Caco-2 (cell line): ENCODE measurements around the gene NT5C. TPM values are rescaled to one million over a fixed set of nuclear protein-coding genes. Genes with fewer than 3 reads are reported as not detected.

Source experiments
- Bru-seq: library from RNA; stranded (reverse); fragments of 400-500 nt; gene quantifications from one replicate; lab custom pipeline; 2021; lab: Mats Ljungman, UMichigan
- BruChase-seq, 2 experiments: library from RNA; stranded (reverse); fragments of 400-500 nt; gene quantifications; one replicate each; lab custom pipeline; 2021; lab: Mats Ljungman, UMichigan
- BruUV-seq: library from RNA; stranded (reverse); fragments of 400-500 nt; replicated peaks from 2 replicates; lab custom pipeline; 2021; lab: Mats Ljungman, UMichigan
- CTCF ChIA-PET: fragments of 300-600 bp; sonication (Branson Sonifier 250); formaldehyde crosslinking; loops from one replicate; lab custom pipeline; 2022; ENCODE audit warnings: antibody characterized with exemption; lab: Charles Lee
- POLR2A ChIA-PET: fragments of 300-600 bp; sonication (Branson Sonifier 250); formaldehyde crosslinking; loops from one replicate; lab custom pipeline; 2022; ENCODE audit warnings: antibody characterized with exemption; lab: Charles Lee
- DNase-seq, 2 experiments: peaks; one replicate each; pipeline versions ENCODE4 v3.0.0 to v3.0.0-alpha.2; 2020 to 2022
- H3K27me3 ChIP-seq: replicated peaks from 2 replicates; pipeline ENCODE4 v1.6.0; 2011; ENCODE audit warnings: low read length; ENCODE audit not compliant: control insufficient read depth, insufficient read depth
- H3K36me3 ChIP-seq: 2 replicates; pipeline ENCODE4 v1.5.1; 2011; ENCODE audit warnings: low read length; ENCODE audit not compliant: control insufficient read depth, insufficient read depth
- H3K4me1 ChIP-seq: fragments of 250-450 bp; sonication (Bioruptor Pico); 2 replicates; pipeline ENCODE4 v1.5.1; 2020; ENCODE audit warnings: mild to moderate bottlenecking
- H3K4me3 ChIP-seq: 2 replicates; pipeline ENCODE4 v1.5.1; 2011; ENCODE audit warnings: low read depth, mild to moderate bottlenecking, control low read depth, low read length
- H3K9me3 ChIP-seq: fragments of 250-450 bp; sonication (Bioruptor Pico); 2 replicates; pipeline ENCODE4 v1.5.1; 2020; ENCODE audit warnings: mild to moderate bottlenecking, moderate library complexity
- H3K27ac Mint-ChIP-seq: one replicate; pipeline ENCODE4 v1.8.0; 2022; ENCODE audit warnings: mixed read lengths; ENCODE audit not compliant: unreplicated experiment
- H3K27me3 Mint-ChIP-seq: one replicate; pipeline ENCODE4 v1.8.0; 2022; ENCODE audit warnings: mixed read lengths; ENCODE audit not compliant: insufficient read depth, unreplicated experiment
- H3K36me3 Mint-ChIP-seq: one replicate; pipeline ENCODE4 v1.8.0; 2022; ENCODE audit warnings: mild to moderate bottlenecking, mixed read lengths; ENCODE audit not compliant: insufficient read depth, unreplicated experiment
- H3K4me1 Mint-ChIP-seq: one replicate; pipeline ENCODE4 v1.8.0; 2022; ENCODE audit warnings: low read depth, mixed read lengths; ENCODE audit not compliant: unreplicated experiment
- H3K4me3 Mint-ChIP-seq: one replicate; pipeline ENCODE4 v1.8.0; 2022; ENCODE audit warnings: mild to moderate bottlenecking, moderate library complexity, mixed read lengths; ENCODE audit not compliant: unreplicated experiment
- H3K9me3 Mint-ChIP-seq: one replicate; pipeline ENCODE4 v1.8.0; 2022; ENCODE audit warnings: mixed read lengths; ENCODE audit not compliant: unreplicated experiment
- intact Hi-C: fragments of 100-400 bp; cut with micrococcal nuclease; formaldehyde crosslinking; loops from one replicate; pipeline ENCODE4 v1.10.0; 2022; ENCODE audit not compliant: unreplicated experiment
- long read RNA-seq: library from polyadenylated mRNA; stranded (forward); transcript quantifications from one replicate; pipeline ENCODE4 v2.0.0, GENCODE V29; 2022
- total RNA-seq: library from RNA; stranded (reverse); gene quantifications from 2 replicates; pipeline ENCODE4 v1.2.3, GENCODE V29; 2022
- TF ChIP-seq, protein P1 (sequence below), 2 experiments: fragments of 200-600 bp in 1 of 2; IDR thresholded peaks; 1 replicate in 1 of 2; 2 replicates in 1 of 2; pipeline versions ENCODE4 v1.5.1 to v1.8.0; 2011 to 2022; ENCODE audit warnings: antibody characterized with exemption in 1 of 2, control low read depth in 1 of 2, inconsistent platforms in 1 of 2, low read depth in 1 of 2, low read length in 1 of 2, mild to moderate bottlenecking in 1 of 2, moderate library complexity in 1 of 2; ENCODE audit not compliant: insufficient read depth in 1 of 2, severe bottlenecking in 1 of 2, unreplicated experiment in 1 of 2

Gene NT5C
- total RNA-seq, result 59.3 and 68.4 TPM in 2 replicates
- percentile 83 among the genes with signal in this experiment for Bru-seq, nascent RNA
- BruChase-seq, experiment 1, labeled RNA remaining after a 2-hour chase, result percentile 85 among the genes with signal in this experiment
- percentile 85 among the genes with signal in this experiment for BruChase-seq, experiment 2, labeled RNA remaining after a 6-hour chase
- long read RNA-seq, transcript NT5C-212 (4 exons, 921 nt), result minor isoform, 5 of 91 reads
- long read RNA-seq, transcript NT5C-213 (3 exons, 1,315 nt), result minor isoform, 7 of 91 reads
- long read RNA-seq, transcript NT5C-201 (5 exons, 954 nt), result major isoform, 33 of 91 reads
- long read RNA-seq, transcript NT5C-214 (2 exons, 503 nt), result minor isoform, 11 of 91 reads
- long read RNA-seq, partial matches to known transcripts, result 3 of 91 reads
- long read RNA-seq, other reads (novel, unspliced or antisense), result 23 of 91 reads

DNA sequence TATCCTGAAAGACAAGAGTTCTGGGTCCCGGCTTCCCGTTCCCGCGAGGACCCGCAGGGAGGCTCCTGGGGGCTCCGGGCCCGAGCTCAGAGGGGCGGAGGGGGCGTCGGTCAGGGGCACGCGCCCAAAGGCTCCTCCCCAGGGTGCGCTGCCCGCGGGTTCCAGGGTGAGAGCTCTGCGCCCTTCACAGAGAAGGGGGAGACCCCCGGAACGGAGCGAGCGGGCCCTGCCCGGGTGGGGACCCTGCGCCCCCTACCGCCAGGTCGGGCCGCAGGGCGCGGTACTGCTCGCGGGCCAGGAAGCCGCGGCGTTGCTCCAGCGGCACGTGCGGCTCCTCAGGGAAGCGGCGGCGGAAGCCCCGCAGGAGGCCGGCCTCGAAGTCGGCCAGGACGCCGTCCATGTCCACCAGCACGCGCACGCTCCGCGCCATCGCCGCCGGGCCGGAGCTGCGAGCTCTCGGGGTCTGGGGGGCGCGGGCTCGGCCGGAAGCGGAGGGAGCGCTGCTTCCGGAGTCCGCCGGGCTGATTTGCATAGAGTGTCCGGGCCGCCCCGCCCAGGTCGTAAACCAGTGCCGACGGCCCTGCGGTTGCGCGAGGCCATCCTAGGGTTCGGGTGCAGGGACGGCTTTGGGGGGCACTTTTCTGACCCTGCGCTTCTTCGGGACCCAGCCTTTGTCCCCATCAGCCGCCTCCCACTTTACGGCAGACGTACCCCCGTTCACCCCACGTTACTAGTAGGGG lies at the start of gene NT5C:
TSS of gene NT5C (minus strand) at position 465 of the 740 bp plus-strand sequence. CDS start at position 430, 35 bp downstream.
- peak; percentile 86 to 92 for DNase-seq
- Histone ChIP-seq H3K9me3 (no peaks in the 10 kb centered on the region), H3K27me3 (no peaks in the 10 kb centered on the region), H3K4me1 (peaks cover 19% of the 10 kb centered on the region), H3K4me3 (peak within 1 kb of the TSS; percentile 85), H3K36me3 (peaks cover 6% of the 10 kb centered on the region)
- intact Hi-C loops, result loop anchor here (1.0 to 5.0 kb wide), 4 partner anchors 17 to 71 kb away; partner anchors contain the start of gene JPT1
- no peaks in the 10 kb centered on the region for H3K27me3 Mint-ChIP-seq
- no peaks in the 10 kb centered on the region for H3K9me3 Mint-ChIP-seq
- POLR2A ChIA-PET, result interaction anchor here (0.6 to 1.3 kb wide), 8 partner anchors 22 to 835 kb away, joined by 3 to 10 read pairs (median 4); partner anchors contain the start of genes ARMC7, MIF4GD and SLC16A5
- TF ChIP-seq, protein P1, sequence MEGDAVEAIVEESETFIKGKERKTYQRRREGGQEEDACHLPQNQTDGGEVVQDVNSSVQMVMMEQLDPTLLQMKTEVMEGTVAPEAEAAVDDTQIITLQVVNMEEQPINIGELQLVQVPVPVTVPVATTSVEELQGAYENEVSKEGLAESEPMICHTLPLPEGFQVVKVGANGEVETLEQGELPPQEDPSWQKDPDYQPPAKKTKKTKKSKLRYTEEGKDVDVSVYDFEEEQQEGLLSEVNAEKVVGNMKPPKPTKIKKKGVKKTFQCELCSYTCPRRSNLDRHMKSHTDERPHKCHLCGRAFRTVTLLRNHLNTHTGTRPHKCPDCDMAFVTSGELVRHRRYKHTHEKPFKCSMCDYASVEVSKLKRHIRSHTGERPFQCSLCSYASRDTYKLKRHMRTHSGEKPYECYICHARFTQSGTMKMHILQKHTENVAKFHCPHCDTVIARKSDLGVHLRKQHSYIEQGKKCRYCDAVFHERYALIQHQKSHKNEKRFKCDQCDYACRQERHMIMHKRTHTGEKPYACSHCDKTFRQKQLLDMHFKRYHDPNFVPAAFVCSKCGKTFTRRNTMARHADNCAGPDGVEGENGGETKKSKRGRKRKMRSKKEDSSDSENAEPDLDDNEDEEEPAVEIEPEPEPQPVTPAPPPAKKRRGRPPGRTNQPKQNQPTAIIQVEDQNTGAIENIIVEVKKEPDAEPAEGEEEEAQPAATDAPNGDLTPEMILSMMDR (IDR thresholded peaks at IDR 0.05; ENCODE audit: insufficient read depth in 1 of 2, low read depth in 1 of 2, low read length in 1 of 2, severe bottlenecking in 1 of 2, unreplicated experiment in 1 of 2), result peak; percentile 68 to 86
- BruUV-seq, result no TSS peak
- H3K4me3 Mint-ChIP-seq, result peak within 1 kb of the TSS; percentile 93
- CTCF ChIA-PET, result interaction anchor here (0.6 to 3.7 kb wide), 12 partner anchors 13 to 1251 kb away, joined by 3 to 30 read pairs (median 4); partner anchors contain the start of genes ARMC7, MRPL58 and SLC16A5
- H3K27ac Mint-ChIP-seq, result peak within 1 kb of the TSS; percentile 91
- peaks cover 73% of the 10 kb centered on the region for H3K36me3 Mint-ChIP-seq
- peaks cover 8% of the 10 kb centered on the region for H3K4me1 Mint-ChIP-seq

GRCh38 chr17:75181110-75181509 lies 49.6 kb upstream of the NT5C start:
- DNase-seq, result no peak
- POLR2A ChIA-PET, result interaction anchor here (0.5 kb wide), 1 partner anchor 125 kb away, joined by 5 read pairs; no protein-coding TSS in a partner anchor
- TF ChIP-seq, protein P1 (IDR thresholded peaks at IDR 0.05; ENCODE audit: insufficient read depth in 1 of 2, low read depth in 1 of 2, low read length in 1 of 2, severe bottlenecking in 1 of 2, unreplicated experiment in 1 of 2), result no peak
- peaks cover 18% of the 10 kb centered on the region for H3K4me1 ChIP-seq
- intact Hi-C loops, result no loop called here
- peaks cover 76% of the 10 kb centered on the region for H3K36me3 Mint-ChIP-seq
- H3K4me3 ChIP-seq, result peak overlapping the region; percentile 94
- H3K27ac Mint-ChIP-seq, result peak overlapping the region; percentile 99
- no peaks in the 10 kb centered on the region for H3K27me3 Mint-ChIP-seq
- peak overlapping the region; percentile 88 for H3K4me3 Mint-ChIP-seq
- no peaks in the 10 kb centered on the region for H3K9me3 Mint-ChIP-seq
- CTCF ChIA-PET, result interaction anchor here (1.5 kb wide), 1 partner anchor 9 kb away, joined by 3 read pairs; no protein-coding TSS in a partner anchor
- H3K36me3 ChIP-seq, result peaks cover 2% of the 10 kb centered on the region
- H3K9me3 ChIP-seq, result no peaks in the 10 kb centered on the region
- peaks cover 17% of the 10 kb centered on the region for H3K4me1 Mint-ChIP-seq
- no peaks in the 10 kb centered on the region for H3K27me3 ChIP-seq
- no TSS peak for BruUV-seq

DNA sequence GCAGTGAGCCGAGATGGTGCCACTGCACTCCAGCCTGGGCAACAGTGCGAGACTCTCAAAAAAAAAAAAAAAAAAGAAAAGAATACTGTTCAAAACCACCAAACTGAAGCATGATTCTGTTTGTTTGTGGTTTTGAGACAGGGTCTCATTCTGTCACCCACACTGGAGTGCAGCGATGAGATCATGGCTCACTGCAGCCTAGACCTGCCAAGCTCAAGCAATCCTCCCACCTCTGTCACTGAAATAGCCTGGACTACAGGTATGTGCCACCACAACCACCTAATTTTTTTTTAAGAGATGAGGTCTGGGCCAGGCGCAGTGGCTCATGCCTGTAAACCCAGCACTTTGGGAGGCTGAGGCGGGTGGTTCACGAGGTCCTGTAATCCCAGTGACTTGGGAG lies 46.9 kb upstream of the NT5C start:
- TF ChIP-seq, protein P1 (IDR thresholded peaks at IDR 0.05; ENCODE audit: insufficient read depth in 1 of 2, low read depth in 1 of 2, low read length in 1 of 2, severe bottlenecking in 1 of 2, unreplicated experiment in 1 of 2), result no peak
- Mint-ChIP-seq H3K36me3 (peaks cover 99% of the 10 kb centered on the region), H3K4me1 (peaks cover 6% of the 10 kb centered on the region), H3K4me3 (no peak overlapping the region), H3K27me3 (no peaks in the 10 kb centered on the region), H3K27ac (no peak overlapping the region), H3K9me3 (no peaks in the 10 kb centered on the region)
- H3K36me3 ChIP-seq, result peaks cover 2% of the 10 kb centered on the region
- intact Hi-C loops, result no loop called here
- ChIA-PET CTCF (interaction anchor here (0.6 kb wide), 1 partner anchor 24 kb away, joined by 3 read pairs; no protein-coding TSS in a partner anchor), POLR2A (no interaction called here)
- BruUV-seq, result no TSS peak
- H3K4me3 ChIP-seq, result no peak overlapping the region
- peaks cover 13% of the 10 kb centered on the region for H3K4me1 ChIP-seq
- no peaks in the 10 kb centered on the region for H3K9me3 ChIP-seq
- no peak for DNase-seq
- no peaks in the 10 kb centered on the region for H3K27me3 ChIP-seq
